Stimulated activated CD4-positive, alpha-beta T cell treated with anti-CD3 and anti-CD28 coated beads, Interleukin-12 subunit alpha, Interleukin-12 subunit beta, amount 100 ng/mL, for 4 hours (primary cell): ENCODE results near the gene LRRC8C.

Experiments
- DNase-seq: peaks from one replicate; pipeline ENCODE4 v3.0.0-alpha.2; 2020

The LRRC8C gene

DNA sequence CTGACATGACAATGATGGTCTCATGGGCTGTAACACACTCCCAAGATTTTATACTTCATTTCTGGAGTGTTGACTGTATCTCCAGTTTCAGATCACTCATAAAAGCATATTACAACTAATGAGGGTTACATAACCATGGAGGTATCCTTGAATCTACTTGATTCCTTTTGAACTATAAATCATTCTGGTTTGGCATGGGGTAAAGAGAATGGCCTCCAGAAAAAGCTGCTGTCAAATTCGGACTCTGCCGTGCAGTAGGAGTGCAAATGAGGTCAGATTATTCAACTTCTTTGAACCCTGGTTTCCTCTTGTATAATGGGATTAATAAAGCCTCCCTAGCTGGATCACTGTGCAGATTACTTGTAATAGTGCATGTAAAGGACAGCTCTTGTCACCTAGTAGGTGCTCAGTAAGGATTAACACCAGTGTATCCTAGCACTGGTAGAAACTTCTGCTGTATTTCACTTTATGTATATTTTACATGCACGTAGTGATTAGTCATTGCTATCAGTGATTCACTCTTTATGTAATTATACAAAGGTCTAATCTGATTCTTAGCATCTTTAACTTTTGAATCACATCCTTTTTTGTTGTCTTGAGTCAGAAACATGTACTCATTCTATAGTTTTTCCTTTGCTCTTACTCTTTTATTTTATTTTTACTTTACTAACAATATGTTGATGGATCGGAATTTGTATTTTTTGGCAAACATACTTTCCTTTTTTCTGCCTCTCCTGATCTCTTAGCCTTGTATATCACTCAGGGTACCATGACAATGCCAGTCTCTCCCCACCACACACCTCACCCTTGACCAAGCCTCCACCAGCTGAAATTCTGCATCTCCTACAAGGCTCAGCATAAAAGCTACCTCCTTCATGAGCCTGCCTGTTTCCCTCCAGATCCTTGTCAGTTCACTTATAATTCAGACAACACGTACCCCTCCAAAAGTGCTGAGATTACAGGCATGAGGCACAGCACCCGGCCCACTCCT lies 3.2 kb downstream of the LRRC8C start:
- no peak for DNase-seq

DNA sequence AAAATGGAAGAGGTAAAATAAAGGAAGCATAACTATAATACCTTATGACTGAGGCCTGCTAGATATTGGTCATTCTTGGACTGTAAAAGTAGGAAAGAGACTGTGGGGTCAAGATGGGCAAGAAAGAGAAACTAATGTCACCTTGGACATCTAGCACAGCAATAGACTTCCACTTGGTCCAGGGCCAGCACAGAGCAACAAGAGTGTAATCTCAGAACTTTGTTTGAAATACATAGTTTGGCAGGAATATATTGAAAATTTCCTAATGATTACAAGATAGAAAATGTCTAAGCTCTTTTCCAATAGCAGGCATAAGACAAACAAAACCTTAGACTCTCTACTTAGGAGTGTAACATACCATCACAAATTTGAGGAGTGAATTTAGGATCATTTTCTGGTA lies 4.6 kb downstream of the LRRC8C start:
- no peak for DNase-seq

DNA sequence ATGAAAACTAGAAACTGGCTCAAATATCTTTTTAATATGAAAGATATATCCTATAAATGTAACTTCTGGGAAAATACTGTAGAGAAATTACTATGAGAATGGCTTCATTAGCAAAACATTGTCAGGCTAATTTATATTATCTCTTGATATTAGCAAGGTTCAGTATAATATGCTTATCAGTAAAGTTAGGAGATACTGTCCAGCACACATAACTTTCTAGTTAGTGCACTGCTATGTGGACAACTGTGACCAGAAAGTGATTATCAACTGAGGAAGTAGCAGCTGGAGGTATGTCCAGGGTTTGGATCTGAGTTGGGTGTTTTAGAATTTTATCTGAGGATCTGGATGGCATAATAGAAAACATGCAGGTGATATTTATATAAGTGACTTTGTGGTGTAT lies 7.5 kb downstream of the LRRC8C start:
- DNase-seq: no peak

DNA sequence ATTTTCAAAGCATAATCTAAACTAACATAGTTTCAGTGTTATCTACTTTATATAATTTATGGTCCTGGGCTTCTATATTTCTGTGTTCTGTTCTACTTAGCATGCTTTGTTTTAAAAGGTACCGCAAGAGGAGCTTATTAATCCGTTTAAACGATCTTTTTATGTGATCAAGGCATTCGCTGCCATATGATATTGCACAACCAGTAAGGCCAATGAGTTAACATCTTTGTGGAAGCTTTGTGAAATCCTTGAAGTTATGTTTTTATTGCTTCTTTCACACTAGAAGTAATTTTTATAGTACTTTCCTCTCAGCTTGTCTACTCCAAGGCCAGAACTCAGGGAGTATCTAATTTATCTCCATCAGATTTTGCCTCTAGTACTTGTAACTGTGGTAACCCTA lies 8.9 kb downstream of the LRRC8C start:
- DNase-seq: no peak

DNA sequence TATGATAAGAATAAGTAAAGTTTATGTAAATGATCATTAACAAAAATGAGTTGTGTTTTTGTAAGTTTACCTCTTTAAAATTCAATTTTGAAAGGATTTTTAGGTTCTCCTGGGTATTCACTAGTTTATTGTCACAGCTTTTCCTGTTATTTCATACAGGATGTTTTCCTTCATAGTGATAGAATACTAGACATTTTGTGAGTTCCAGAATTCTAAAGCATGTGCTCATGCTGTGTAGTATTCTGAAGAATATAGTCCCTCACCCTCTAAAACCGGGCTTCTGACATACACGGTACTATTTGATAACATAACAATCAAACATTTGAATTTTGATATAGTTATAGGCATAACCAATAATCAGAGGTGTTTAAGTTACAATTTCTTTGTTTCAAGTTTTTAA lies 10.7 kb downstream of the LRRC8C start:
- no peak for DNase-seq

DNA sequence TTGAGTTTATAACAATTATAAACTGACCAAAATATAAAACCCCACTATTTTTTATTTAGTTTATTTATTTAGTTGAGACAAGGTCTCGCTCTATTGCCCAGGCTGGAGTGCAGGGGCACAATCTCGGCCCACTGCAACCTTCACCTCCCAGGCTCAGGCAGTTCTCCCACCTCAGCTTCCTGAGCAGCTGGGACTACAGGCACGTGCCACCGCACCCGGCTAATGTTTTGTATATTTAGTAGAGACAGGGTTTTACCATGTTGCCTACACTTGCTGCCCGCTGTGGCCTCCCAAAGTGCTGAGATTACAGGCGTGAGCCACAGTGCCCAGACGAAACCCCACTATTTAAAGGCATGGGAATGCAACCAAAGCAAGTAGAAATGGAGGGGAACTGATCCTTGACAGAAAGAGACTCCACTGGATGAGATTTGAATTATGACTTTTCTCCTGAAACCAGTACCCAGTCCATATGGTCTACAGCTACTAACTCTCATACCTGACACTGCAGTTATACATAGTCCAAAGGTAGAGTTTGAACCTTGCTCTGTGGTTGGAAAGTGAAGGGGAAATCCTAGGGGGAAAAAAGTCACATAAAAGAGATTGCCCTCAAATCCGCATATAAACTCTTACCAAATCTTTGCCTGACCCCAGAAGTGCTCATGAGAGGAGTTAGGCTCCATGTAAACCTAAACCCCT lies 11.3 kb downstream of the LRRC8C start:
- DNase-seq: no peak

DNA sequence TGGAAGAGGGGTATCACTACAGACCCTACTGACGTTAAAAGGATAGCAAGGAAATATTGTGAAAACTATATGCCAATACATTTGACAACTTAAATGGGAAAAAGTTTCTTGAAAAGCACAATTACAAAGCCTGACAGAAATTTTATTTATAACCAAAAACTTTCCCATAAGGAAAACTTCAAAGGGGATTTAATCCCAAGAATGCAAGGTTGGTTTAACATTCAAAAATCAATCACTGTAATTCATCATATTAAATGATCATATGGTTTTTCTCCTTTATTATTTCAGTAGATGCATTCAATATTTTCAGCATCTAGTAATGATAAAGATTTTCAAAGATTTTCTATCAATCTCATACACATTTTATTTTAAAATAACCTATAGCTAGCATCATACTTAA lies 13.3 kb downstream of the LRRC8C start:
- no peak for DNase-seq

DNA sequence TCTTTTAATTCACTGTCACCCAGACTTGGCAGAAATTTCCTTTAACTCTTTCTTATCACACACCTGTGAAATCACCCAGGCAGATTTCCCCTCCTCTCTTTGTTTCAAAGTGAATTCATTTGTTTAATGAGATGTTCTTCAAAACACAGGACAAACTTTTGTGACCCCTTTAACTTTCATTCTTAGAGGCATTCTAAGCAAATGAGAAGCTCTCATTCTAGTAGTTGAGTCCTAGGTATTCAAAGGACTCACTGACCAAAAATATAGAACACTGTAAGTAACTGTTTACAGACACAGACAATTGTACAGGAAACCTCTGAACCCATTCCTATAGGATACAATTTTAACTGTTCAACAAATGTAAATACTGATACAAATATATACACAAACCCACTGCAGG lies 16.9 kb downstream of the LRRC8C start:
- DNase-seq: no peak

DNA sequence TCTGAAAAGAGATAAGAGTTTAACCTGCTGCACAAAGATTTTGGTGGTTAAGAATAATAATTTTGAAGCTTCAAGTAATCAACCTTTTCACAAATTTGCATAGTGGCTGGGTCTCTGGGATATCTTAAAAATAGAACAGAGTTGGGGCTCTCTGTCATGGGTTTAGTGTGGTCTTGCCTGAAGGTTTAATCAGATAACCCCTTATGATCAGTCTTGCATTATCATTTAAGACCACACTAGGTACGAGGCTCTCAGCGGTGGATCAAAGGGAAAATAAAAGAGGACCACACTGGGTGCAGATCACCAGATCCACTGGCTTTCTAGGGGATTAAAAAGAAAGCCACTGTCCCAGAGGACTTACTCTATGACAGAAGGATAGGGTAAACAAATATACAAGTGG lies 19.5 kb downstream of the LRRC8C start:
- no peak for DNase-seq

DNA sequence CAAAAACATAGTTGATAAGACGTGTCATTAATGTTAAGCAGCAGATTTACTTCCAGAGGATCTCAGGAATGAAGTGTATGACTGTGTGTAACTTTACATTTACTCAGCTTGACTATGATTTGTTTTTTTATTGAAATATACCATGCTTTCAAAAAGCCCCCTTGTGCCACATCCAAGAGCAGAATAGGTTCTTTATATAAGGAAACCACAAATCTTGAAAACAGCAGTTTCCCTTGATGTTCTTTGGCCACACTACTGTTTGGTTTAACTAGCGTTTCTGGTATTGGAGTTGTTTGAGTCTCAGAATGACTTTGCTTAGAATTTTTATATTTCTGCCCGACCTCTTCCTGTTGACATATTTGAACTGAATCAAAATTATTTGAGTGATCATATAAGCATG lies 25.0 kb downstream of the LRRC8C start:
- DNase-seq: no peak

DNA sequence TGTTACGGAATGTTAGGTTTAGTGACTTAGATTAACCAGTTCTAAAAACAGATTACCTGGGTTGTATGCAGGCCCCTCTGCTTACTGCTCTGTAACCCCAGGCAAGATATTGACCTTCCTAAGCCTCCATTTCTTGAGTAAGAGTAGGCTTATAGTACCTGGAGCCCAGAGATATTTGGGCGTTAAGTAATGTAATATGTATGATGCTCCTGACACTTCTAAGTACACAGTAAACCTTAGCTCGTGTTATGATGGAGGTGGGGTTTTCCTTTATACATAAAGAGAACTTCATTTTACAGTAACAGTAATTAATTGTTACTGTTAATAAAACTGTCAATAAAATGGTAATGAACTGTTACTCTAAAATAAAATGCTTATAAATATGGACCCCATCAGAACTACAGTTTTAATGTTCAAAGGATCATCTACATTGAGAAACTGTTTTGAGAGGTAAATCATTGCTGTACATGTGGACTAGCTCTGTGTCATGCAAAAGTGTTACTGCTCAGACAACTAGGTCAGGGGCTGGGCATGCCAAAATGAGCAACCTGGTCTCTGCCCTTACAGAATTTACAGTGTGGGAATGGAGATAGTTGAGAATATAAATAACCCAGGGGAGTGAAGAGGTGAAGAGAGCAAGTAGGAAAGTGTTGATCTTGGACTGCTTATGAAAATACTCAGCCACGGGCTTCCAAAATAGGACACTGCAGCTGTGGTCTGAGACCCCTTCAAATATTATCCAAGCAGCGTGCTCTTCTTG lies 26.6 kb downstream of the LRRC8C start:
- no peak for DNase-seq

DNA sequence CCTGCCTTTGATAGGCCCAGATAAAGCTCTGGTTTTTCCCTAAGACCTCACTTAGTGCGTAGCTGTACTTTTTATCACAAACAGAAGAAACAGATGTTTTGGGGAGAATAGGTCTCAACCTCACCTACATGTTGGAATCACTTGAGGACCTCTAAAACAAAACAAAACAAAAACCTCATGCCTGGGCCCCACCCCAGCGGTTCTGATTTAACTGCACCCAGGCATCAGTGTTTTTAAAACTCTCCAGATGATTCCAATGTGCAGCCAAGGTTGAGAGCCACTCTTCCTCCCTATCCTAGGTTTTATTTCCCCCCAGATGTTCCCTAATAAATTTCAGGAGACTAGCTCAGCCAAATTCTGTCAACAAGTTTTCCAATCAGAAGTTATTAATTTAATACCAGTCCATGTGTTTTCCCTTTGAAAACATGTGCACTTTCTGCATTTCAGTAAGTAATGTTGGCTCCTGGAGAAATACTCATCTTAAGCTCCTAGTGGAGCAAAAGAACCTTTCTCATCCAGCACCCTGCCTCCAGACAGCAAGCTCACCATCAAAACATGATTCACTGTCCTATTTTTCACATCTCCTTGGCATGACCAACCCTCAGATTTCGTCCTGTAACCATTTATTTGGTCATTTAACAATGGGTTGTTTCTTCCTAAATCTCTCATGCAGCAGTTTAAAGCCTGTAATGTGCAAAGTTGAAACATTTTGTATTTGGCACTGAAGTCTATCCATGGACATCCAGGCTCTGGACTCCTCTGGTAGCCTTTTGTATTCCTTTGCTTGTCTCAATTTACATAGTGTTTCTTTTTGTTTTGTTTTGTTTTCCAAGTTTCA lies 27.5 kb downstream of the LRRC8C start:
- DNase-seq: no peak

DNA sequence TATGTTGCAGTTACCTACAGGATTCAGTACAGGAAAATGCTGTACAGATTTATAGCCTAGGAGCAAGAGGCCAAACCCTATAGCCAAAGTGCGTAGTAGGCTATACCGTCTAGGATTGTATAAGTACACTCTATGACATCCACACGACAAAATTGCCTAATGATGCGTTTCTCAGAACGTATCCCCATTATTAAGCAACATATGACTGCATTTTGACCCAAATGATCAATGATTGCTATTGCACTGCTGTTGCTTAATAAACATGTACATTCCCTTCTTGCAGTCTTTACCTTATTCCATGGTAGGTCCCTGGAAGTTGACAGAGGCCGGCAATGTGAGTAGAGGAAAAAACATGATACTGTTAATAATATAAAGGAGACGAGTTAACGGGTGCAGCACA lies 33.0 kb downstream of the LRRC8C start:
- DNase-seq: no peak

DNA sequence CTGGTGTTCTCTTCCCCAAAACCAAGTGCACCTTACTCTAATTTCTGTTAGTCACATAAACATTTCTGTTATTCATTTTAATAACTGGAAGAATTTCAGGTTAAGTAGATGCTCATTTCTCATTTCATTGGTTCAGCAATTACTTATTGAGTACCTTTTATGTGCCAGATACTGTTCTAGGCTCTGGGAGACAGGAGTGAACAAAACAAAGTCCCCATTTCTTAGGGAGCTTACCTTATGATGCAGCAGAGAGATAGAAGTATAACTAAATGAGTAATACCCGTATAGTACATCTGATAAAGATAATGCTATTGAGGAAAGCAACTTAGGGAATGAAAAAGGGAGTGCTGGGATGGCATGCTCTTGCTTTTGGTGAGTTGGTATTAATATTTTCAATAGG lies 33.7 kb downstream of the LRRC8C start:
- no peak for DNase-seq

DNA sequence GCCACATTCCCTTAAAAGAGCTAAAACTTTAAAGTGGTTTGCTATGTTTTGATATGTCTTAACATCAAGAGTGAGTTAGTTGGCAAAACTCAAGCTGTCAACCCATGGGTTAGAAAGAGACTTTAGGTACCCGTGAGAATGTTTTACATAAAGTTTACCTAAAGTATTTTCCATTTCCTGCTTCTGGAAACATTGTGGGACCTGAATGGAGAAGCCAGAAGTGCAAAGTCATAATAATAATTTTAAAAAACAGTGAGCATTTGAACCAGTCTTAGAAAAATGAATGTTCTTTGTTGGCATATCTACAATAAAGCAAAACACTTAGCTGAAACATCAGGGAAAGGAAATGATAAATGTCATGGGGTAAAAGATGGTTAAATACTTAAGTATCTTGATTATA lies 34.8 kb downstream of the LRRC8C start:
- DNase-seq: no peak

DNA sequence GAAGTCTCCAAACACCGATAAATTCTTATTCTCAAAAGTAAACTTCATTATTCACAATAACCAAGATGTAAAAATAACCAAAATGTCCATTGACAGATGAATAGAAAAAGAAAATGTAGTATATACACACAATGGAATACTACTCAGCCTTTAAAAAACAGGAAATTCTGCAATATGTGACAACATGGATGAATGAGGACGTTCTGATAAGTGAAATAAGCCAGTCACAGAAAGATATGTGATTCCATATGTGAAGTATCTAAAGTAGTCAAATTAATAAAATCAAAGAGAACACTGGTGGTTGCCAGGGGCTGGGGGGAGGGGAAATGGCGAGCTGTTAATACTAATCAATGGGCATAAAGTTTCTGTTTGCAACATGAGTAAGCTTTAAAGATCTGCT lies 36.0 kb downstream of the LRRC8C start:
- DNase-seq: no peak

DNA sequence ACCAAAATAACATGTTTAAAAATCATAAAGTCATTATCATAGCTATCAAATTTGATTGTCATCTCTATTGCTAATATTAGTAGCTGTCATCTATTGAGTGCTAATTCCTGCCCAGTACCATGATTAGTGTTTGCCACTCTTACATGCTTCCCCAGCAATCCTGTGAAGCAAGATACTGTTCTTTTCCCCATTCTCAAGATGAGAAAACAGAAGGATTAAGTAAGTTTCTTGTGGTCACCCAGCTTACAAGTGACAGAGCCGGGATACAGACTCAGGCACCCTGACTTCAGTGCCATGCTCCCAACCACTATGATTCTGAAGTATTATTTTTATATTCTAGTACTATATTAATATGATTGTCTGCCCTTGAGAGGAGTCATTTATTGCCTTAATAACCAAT lies 36.5 kb downstream of the LRRC8C start:
- DNase-seq: no peak

DNA sequence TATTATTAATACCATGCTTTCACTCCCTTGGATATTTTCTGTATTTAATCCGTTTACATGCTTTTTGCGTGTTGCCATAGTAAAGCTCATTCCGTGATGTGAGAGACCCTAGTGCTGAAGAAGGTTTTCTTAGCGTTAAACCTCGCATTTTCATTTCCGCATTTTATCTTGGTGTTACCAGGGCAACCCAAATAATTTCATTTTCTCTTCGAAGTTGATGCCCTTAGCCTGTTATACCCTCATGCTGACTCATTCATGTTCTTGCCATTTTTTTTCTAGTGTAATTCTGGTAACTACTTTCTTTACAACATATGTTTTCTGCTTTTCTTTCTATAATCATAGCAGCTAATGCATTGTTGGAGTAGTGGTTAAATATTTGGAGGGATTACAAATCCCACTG lies 37.2 kb downstream of the LRRC8C start:
- DNase-seq: no peak

DNA sequence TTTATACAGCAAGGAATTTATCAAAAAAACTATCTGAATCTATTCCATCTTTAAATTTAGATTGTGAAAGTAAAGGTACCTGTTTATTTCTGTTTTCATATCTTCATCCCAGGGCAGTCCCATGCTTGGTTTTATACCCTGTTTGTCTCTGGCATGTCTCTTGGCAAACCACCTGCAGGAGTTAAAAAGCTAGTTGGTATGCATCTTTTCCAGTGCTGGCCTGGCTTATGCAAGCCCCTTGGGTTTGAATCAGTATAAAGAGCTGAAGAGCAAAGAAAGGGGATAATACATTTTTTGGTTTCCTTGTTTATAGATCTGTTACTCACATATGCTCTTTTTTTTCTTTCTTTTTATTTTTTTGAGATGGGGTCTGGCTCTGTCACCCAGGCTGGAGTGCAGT lies 37.8 kb downstream of the LRRC8C start:
- no peak for DNase-seq

DNA sequence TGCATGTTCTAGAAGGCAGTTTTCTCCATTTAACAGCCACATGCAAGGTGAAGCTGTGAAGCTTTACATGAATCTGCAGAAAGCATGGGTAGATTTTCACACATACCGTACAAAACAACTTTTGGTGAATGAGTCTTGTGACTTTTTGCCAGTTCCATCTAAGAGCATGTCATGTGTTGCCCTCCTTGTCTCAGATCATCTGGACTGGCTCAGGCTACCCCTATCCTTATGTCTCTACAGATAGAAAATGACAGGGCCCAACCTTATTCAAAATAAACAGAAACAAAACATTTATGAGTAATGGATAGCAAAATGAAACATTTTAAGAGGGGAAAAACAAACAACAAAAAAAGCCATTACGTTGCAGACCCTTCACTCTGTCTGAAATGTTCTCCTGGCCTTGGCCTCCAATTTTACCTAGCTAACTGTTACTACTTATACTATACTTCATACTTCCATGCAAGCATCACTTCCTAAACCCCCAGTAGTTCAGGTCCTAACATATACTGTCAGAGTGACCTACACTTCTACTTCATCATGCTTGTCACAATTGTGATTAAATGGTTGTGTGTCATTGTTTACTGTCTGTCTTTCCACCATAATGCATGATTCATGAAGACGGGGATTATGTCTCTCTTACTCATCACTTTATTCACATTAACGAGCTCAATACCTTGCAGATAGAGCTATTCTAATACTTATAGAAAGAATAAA lies 39.0 kb downstream of the LRRC8C start:
- DNase-seq: no peak

DNA sequence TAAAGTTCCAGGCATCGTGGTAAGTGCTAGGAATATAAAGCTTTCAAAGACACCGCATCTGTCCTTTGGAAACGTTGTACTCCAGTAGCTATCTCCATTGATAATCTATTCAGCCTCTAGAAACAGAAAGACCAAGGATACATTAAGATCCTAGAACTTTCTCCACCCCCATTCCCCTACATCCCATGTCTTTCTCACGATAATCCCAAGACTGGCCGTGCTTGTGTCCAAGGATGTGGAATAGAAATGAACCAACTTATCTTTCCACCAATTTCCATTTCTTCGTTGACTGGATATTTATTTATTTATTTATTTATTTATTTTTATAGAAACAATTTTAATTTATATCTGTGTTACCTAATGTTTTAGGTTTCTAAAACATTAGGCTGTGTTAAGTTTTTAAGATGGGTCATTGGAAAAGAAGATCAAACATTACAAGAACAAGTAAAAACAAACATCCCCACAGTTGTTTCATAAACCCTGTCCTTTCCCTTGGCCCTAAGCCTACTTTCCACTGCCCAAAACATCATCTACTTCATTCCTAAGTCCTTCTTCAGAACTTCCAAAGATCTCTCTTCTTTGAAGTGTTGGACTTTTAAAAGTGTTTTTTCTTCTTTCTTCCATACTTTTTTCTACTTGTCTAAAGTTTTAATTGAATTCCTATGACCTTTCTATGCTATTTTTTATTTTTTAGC lies 39.7 kb downstream of the LRRC8C start:
- no peak for DNase-seq
